Neural cell (in vitro differentiated cells): Measurements from ENCODE around the gene MED12. TPM values are rescaled to one million over a fixed set of nuclear protein-coding genes. Genes with fewer than 3 reads are reported as not detected.

Experiments used
- H2AFZ ChIP-seq: fragments of 200-600, 300-800 bp; sonication (generic), shearing (Covaris generic); 2 replicates; pipeline ENCODE4 v1.6.0; 2014; ENCODE audit warnings: low read depth, mild to moderate bottlenecking, antibody characterized with exemption, low read length, moderate library complexity
- H3F3A ChIP-seq: fragments of 200-600 bp; shearing (Covaris generic); 2 replicates; pipeline ENCODE4 v1.6.1; 2016; ENCODE audit warnings: mild to moderate bottlenecking, moderate library complexity, mixed read lengths, antibody characterized with exemption, low read length; ENCODE audit not compliant: insufficient read depth, poor library complexity, severe bottlenecking
- H3K27ac ChIP-seq: fragments of 200-600, 300-800 bp; sonication (generic), shearing (Covaris generic); 2 replicates; pipeline ENCODE4 v1.5.1; 2014; ENCODE audit warnings: mild to moderate bottlenecking, low read length, moderate library complexity
- H3K27me3 ChIP-seq: fragments of 300-800, 200-600 bp; sonication (generic), shearing (Covaris generic); 2 replicates; pipeline ENCODE4 v1.6.0; 2014; ENCODE audit warnings: mild to moderate bottlenecking, low read depth, low read length, moderate library complexity; ENCODE audit not compliant: insufficient read depth
- H3K36me3 ChIP-seq: fragments of 300-800, 200-600 bp; sonication (generic), shearing (Covaris generic); 2 replicates; pipeline ENCODE4 v1.5.1; 2014; ENCODE audit warnings: mild to moderate bottlenecking, antibody characterized with exemption, low read length, moderate library complexity; ENCODE audit not compliant: insufficient read depth
- H3K4me2 ChIP-seq: fragments of 300-800, 200-600 bp; sonication (generic), shearing (Covaris generic); 2 replicates; pipeline ENCODE4 v1.6.0; 2014; ENCODE audit warnings: mild to moderate bottlenecking, low read length
- H3K4me3 ChIP-seq: fragments of 300-800, 200-600 bp; sonication (generic), shearing (Covaris generic); 2 replicates; pipeline ENCODE4 v1.5.1; 2014; ENCODE audit warnings: mild to moderate bottlenecking, low read length, moderate library complexity
- H3K79me2 ChIP-seq: fragments of 200-600 bp; shearing (Covaris generic); replicated peaks from 2 replicates; pipeline ENCODE4 v1.6.0; 2014; ENCODE audit warnings: mild to moderate bottlenecking, low read length, moderate library complexity; ENCODE audit not compliant: insufficient read depth
- H3K9ac ChIP-seq: fragments of 300-800, 200-600 bp; sonication (generic), shearing (Covaris generic); 2 replicates; pipeline ENCODE4 v1.6.1; 2016; ENCODE audit warnings: mild to moderate bottlenecking, low read length, mixed read lengths
- H3K9me2 ChIP-seq: fragments of 200-600 bp; shearing (Covaris generic); 2 replicates; pipeline ENCODE4 v1.6.1; 2016; ENCODE audit warnings: mild to moderate bottlenecking, low read length, mixed read lengths; ENCODE audit not compliant: insufficient read depth
- H3K9me3 ChIP-seq: fragments of 200-600, 300-800 bp; sonication (generic), shearing (Covaris generic); 2 replicates; pipeline ENCODE4 v1.6.1; 2016; ENCODE audit warnings: mild to moderate bottlenecking, mixed run types, low read length, moderate library complexity, mixed read lengths
- H4K20me1 ChIP-seq: fragments of 200-600 bp; shearing (Covaris generic); 2 replicates; pipeline ENCODE4 v1.6.1; 2016; ENCODE audit warnings: mild to moderate bottlenecking, mixed run types; ENCODE audit not compliant: insufficient read depth
- CTCF ChIP-seq: fragments of 450-650 bp; IDR thresholded peaks from 2 replicates; pipeline ENCODE4 v1.5.1; 2014; ENCODE audit warnings: antibody characterized with exemption, mild to moderate bottlenecking, moderate library complexity; ENCODE audit not compliant: poor library complexity, severe bottlenecking
- EP300 ChIP-seq: fragments of 450-650 bp; conservative IDR thresholded peaks from 2 replicates; pipeline ENCODE4 v1.6.1; 2014; ENCODE audit warnings: antibody characterized with exemption, mild to moderate bottlenecking, moderate library complexity; ENCODE audit not compliant: poor library complexity, severe bottlenecking
- EZH2 ChIP-seq: fragments of 200-600, 300-800 bp; shearing (Covaris generic), sonication (generic); IDR thresholded peaks from 2 replicates; pipeline ENCODE4 v1.6.1; 2014; ENCODE audit warnings: antibody characterized with exemption, low read length, borderline replicate concordance, mild to moderate bottlenecking; ENCODE audit not compliant: insufficient read depth, poor library complexity, severe bottlenecking
- MXI1 ChIP-seq: fragments of 450-650 bp; conservative IDR thresholded peaks from 2 replicates; pipeline ENCODE4 v1.6.1; 2014; ENCODE audit warnings: antibody characterized with exemption, mild to moderate bottlenecking; ENCODE audit not compliant: poor library complexity, severe bottlenecking
- POLR2AphosphoS5 ChIP-seq: IDR thresholded peaks from 2 replicates; pipeline ENCODE4 v1.6.1; 2012
- RAD21 ChIP-seq: fragments of 450-650 bp; conservative IDR thresholded peaks from 2 replicates; pipeline ENCODE4 v1.6.1; 2014; ENCODE audit warnings: antibody characterized with exemption, mild to moderate bottlenecking, moderate library complexity
- REST ChIP-seq: IDR thresholded peaks from 2 replicates; pipeline ENCODE4 v1.6.1; 2012; ENCODE audit warnings: borderline replicate concordance
- SMC3 ChIP-seq: fragments of 450-650 bp; conservative IDR thresholded peaks from 2 replicates; pipeline ENCODE4 v1.6.1; 2014; ENCODE audit warnings: antibody characterized with exemption, mild to moderate bottlenecking, moderate library complexity; ENCODE audit not compliant: poor library complexity
- TAF1 ChIP-seq: IDR thresholded peaks from 2 replicates; pipeline ENCODE4 v1.6.1; 2012; ENCODE audit warnings: low read depth
- polyA plus RNA-seq: library from polyadenylated mRNA; depleted of rRNA; stranded (reverse); fragments of >200 nt; gene quantifications from 2 replicates; pipeline ENCODE4 v1.2.3, GENCODE V29; 2014

MED12 gene
- polyA plus RNA-seq, 1 donor from 2014 or later: 5.6 TPM

DNA sequence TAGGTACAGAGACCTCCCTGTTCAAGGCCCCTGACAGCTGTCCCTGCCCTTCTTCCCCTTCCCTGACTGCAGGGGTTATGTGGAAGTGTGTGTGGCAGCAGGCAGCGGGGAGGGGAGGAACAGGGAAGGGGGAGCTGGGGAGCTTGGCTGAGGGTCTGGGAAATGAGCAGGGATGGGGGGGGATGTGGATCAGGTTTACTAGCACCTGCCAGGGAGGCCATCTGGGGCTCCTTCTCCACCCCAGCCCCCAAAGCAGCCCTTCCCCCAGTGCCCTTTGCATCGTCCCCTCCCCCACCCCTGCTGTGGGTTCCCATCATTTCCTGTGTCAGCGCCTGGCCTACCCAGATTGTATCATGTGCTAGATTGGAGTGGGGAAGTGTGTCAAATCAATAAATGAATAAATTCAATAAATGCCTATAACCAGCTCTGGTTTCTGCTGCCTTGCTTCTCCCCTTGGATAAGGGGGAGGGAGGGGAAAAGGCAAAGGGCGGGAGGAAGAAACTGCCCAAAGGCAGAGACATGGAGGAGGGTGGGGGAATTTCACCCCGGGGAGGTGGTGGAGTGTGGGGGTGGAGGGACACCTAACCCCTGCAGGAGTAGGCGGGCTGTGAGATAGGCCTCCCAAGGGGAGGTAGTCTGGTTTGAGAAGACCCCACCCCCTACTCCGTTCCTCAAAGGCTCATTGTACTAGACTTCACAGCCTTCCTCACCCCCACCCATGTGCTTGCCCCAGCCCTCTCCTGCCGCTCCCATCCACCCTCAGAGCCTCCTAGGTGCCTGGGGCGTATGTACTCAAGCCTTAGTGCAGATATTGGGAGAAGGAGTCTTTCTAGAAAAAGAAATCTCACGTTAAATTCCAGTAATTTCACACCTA, 15.0 kb upstream of the MED12 start:
- peak overlapping the region; percentile 16 for H3K9ac ChIP-seq
- H3K36me3 ChIP-seq: no peaks in the 10 kb centered on the region
- no peaks in the 10 kb centered on the region for H3K79me2 ChIP-seq
- H4K20me1 ChIP-seq: no peaks in the 10 kb centered on the region
- H2AFZ ChIP-seq: no peak overlapping the region
- H3K27ac ChIP-seq: peak overlapping the region; percentile 20
- no peak overlapping the region for H3K4me2 ChIP-seq
- H3K4me3 ChIP-seq: no peak overlapping the region
- no peaks in the 10 kb centered on the region for H3K9me3 ChIP-seq
- H3K9me2 ChIP-seq: no peaks in the 10 kb centered on the region
- no peaks in the 10 kb centered on the region for H3K27me3 ChIP-seq
- no peaks in the 10 kb centered on the region for H3F3A ChIP-seq
- no peak for TF ChIP-seq POLR2AphosphoS5
- no peak for TF ChIP-seq EP300
- TF ChIP-seq SMC3: no peak
- no peak for TF ChIP-seq RAD21
- TF ChIP-seq TAF1: no peak
- TF ChIP-seq MXI1: no peak
- TF ChIP-seq CTCF: no peak

DNA sequence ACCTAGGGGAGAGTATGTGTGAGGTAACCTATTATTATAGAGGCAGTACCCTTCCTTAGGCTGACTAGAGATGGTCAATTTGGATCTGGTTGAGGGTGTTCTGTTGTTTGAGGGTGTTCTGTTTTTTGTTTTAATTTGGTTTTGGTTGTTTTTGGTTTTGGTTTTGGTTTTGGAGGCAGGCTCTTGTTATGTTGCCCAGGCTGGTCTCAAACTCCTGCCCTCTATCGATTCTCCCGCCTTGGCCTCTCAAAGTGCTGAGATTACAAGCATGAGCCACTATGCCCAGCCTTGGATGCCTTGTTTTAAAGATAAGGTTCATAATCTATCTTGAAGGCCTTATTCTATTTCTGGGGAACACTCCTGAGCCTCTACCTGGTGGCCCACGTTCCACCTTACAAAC, 12.8 kb upstream of the MED12 start:
- TF ChIP-seq RAD21 (no peak), CTCF (no peak), EP300 (no peak), REST (no peak), MXI1 (no peak), POLR2AphosphoS5 (no peak), TAF1 (no peak), SMC3 (no peak), EZH2 (no peak)

More for the DNA sequence above, 12.8 kb upstream of the MED12 start:
- no peak overlapping the region for H2AFZ ChIP-seq
- no peak overlapping the region for H3K9ac ChIP-seq
- no peak overlapping the region for H3K27ac ChIP-seq
- H3K4me2 ChIP-seq: no peak overlapping the region
- no peak overlapping the region for H3K4me3 ChIP-seq
- no peaks in the 10 kb centered on the region for H3K27me3 ChIP-seq
- no peaks in the 10 kb centered on the region for H4K20me1 ChIP-seq
- H3K79me2 ChIP-seq: no peaks in the 10 kb centered on the region
- no peaks in the 10 kb centered on the region for H3F3A ChIP-seq
- no peaks in the 10 kb centered on the region for H3K9me2 ChIP-seq
- no peaks in the 10 kb centered on the region for H3K36me3 ChIP-seq
- no peaks in the 10 kb centered on the region for H3K9me3 ChIP-seq
